ENCODE results near the gene C1orf105. TPM values are rescaled to one million over a fixed set of nuclear protein-coding genes. Genes with fewer than 3 reads are reported as not detected.

C1orf105 gene
- total and polyA plus RNA-seq, 10 donors, result not detected

GRCh38 chr1:172451002-172451443, 30.5 kb downstream of the C1orf105 start:
- no peak for DNase-seq
- Histone ChIP-seq H3K9me3 (no peaks in the 10 kb centered on the region), H3K27ac (no peak overlapping the region), H3K4me1 (peaks cover 0 to 26% (median 10%) of the 10 kb centered on the region in 6 donors), H3K27me3 (replicated peaks in 1 of 7) (no peaks in the 10 kb centered on the region), H3K4me3 (no peak overlapping the region), H3K36me3 (no peaks in the 10 kb centered on the region)
- intact Hi-C loops (cut with DNase I; ENCODE audit: low total_unique reads), result loop anchor here (5.0 kb wide), 1 partner anchor 271 kb away; no protein-coding TSS in a partner anchor
- TF ChIP-seq POLR2AphosphoS5 (IDR thresholded peaks at IDR 0.05) (no peak), POLR2A (IDR thresholded peaks at IDR 0.05) (no peak), CTCF (IDR thresholded peaks at IDR 0.05 in 8 of 11, conservative IDR thresholded peaks at IDR 0.05 in 3 of 11) (no peak)
- WGBS, 5 donors, result 71 to 85% (median 76%) methylated on average over 2 of the region's 2 CpGs

DNA sequence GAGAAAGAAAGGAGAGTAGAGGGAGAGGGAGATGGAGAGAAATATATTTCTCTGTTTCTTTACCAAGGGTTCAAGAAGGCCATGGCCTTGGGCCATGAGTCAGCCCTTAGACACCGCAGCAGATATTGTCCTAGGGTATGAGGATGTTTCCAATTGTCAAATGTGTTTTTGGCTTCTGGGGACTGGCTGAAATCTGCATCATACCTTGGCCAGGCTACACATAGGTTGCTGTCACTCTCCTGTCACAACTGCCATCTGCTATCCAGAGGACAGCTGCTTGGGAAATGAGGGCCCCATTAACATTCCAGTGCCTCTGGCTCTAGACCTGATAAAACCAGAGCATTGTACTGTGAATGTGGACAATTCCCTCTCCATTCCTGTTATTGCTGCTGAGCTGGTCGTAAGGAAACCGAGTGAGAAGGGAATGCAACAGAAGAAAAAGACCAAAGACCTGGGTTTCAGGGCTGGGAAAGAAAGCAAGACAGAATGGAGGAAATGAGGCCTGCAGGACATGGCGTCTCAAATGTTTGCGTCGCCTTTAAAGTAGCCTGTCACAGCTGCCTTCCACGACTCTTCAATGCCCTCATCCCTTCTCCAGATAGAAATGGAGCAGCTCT, 32.2 kb downstream of the C1orf105 start:
- Histone ChIP-seq H3K4me3 (no peak overlapping the region), H3K9me3 (no peaks in the 10 kb centered on the region), H3K4me1 (peaks cover 0 to 21% (median 10%) of the 10 kb centered on the region in 6 donors), H3K27ac (no peak overlapping the region), H3K36me3 (no peaks in the 10 kb centered on the region), H3K27me3 (replicated peaks in 1 of 7) (no peaks in the 10 kb centered on the region)
- TF ChIP-seq CTCF (IDR thresholded peaks at IDR 0.05 in 8 of 11, conservative IDR thresholded peaks at IDR 0.05 in 3 of 11) (no peak), POLR2A (IDR thresholded peaks at IDR 0.05) (no peak), POLR2AphosphoS5 (IDR thresholded peaks at IDR 0.05) (no peak)
- intact Hi-C loops (cut with DNase I; ENCODE audit: low total_unique reads), result loop anchor here (5.0 kb wide), 1 partner anchor 270 kb away; no protein-coding TSS in a partner anchor
- DNase-seq, result no peak
- WGBS, 5 donors, result 74 to 91% (median 84%) methylated on average over 7 of the region's 7 CpGs

- Histone ChIP-seq H3K9me3 (no peaks in the 10 kb centered on the region), H3K27ac (no peak overlapping the region), H3K4me3 (no peak overlapping the region), H3K27me3 (replicated peaks in 1 of 7) (no peaks in the 10 kb centered on the region), H3K36me3 (no peaks in the 10 kb centered on the region), H3K4me1 (peaks cover 0 to 21% (median 10%) of the 10 kb centered on the region in 6 donors)
- TF ChIP-seq POLR2AphosphoS5 (IDR thresholded peaks at IDR 0.05), result no peak
- no peak for TF ChIP-seq CTCF (IDR thresholded peaks at IDR 0.05 in 8 of 11, conservative IDR thresholded peaks at IDR 0.05 in 3 of 11)
- no peak for TF ChIP-seq POLR2A (IDR thresholded peaks at IDR 0.05)
- 80 to 93% (median 89%) methylated on average over 6 of the region's 6 CpGs for WGBS, 5 donors
- intact Hi-C loops (cut with DNase I; ENCODE audit: low total_unique reads), result loop anchor here (5.0 kb wide), 1 partner anchor 269 kb away; no protein-coding TSS in a partner anchor
- no peak for DNase-seq
Measured at GRCh38 chr1:172453153-172453545, 32.7 kb downstream of the C1orf105 start.

- TF ChIP-seq POLR2AphosphoS5 (IDR thresholded peaks at IDR 0.05), result no peak
- TF ChIP-seq POLR2A (IDR thresholded peaks at IDR 0.05), result no peak
- TF ChIP-seq CTCF (IDR thresholded peaks at IDR 0.05 in 8 of 11, conservative IDR thresholded peaks at IDR 0.05 in 3 of 11), result no peak
- no peaks in the 10 kb centered on the region for H3K36me3 ChIP-seq
- no peaks in the 10 kb centered on the region for H3K27me3 ChIP-seq (replicated peaks in 1 of 7)
- no peak overlapping the region for H3K27ac ChIP-seq
- 74 to 94% (median 85%) methylated on average over 1 of the region's 1 CpG for WGBS, 5 donors
- DNase-seq, result no peak
- intact Hi-C loops (cut with DNase I; ENCODE audit: low total_unique reads), result loop anchor here (5.0 kb wide), 1 partner anchor 269 kb away; no protein-coding TSS in a partner anchor
- H3K9me3 ChIP-seq, result no peaks in the 10 kb centered on the region
- H3K4me1 ChIP-seq, result peaks cover 0 to 21% (median 10%) of the 10 kb centered on the region in 6 donors
- H3K4me3 ChIP-seq, result no peak overlapping the region
Measured at GRCh38 chr1:172453607-172454006, 33.1 kb downstream of the C1orf105 start.

Data from spleen (tissue), 11 donors.